Body of pancreas (tissue), 4 donors: ENCODE measurements around the gene ESPNL. TPM values are rescaled to one million over a fixed set of nuclear protein-coding genes. Genes with fewer than 3 reads are reported as not detected.

ENCODE experiments used
- ATAC-seq: fragments of 150-250 bp; one replicate; pipeline ENCODE4 v1.9.1; 2016
- DNase-seq, 4 donors: peaks; one replicate each; pipeline ENCODE4 v3.0.0-alpha.2; 2019
- H3K27ac ChIP-seq, 4 donors: fragments of 200-600 bp; sonication (generic); 1 replicate in 3 of 4; 2 replicates in 1 of 4; pipeline versions ENCODE4 v1.5.1 to v1.6.1; 2016 to 2019; ENCODE audit warnings: mild to moderate bottlenecking in 1 of 4, mixed read lengths in 1 of 4, moderate library complexity in 1 of 4
- H3K27me3 ChIP-seq, 2 donors: fragments of 200-600 bp; sonication (generic); one replicate each; pipeline ENCODE4 v1.6.0; 2016; ENCODE audit warnings: mild to moderate bottlenecking in 1 of 2
- H3K36me3 ChIP-seq, 2 donors: fragments of 200-600 bp; sonication (generic); replicated peaks in 1 of 2; 2 replicates each; pipeline ENCODE4 v1.5.1; 2016; ENCODE audit warnings: low read depth in 2 of 2; ENCODE audit not compliant: insufficient read depth in 1 of 2
- H3K4me1 ChIP-seq: fragments of 200-600 bp; sonication (generic); one replicate; pipeline ENCODE4 v1.6.0; 2016
- H3K4me3 ChIP-seq, 2 donors: fragments of 200-600 bp; sonication (generic); 1 replicate in 1 of 2; 2 replicates in 1 of 2; pipeline ENCODE4 v1.5.1; 2016 to 2019
- H3K9me3 ChIP-seq, 3 donors: fragments of 200-600 bp; sonication (generic); 1 replicate in 2 of 3; 2 replicates in 1 of 3; pipeline ENCODE4 v1.5.1; 2016
- CTCF ChIP-seq, 7 experiments: fragments of 450-650 bp in 4 of 7; fragments of 200-600 bp in 3 of 7; sonication (generic) in 3 of 7; IDR thresholded peaks; one replicate each; pipeline ENCODE4 v1.5.1; 2016 to 2019; ENCODE audit warnings: antibody characterized with exemption in 7 of 7
- POLR2A ChIP-seq, 3 donors: fragments of 450-650 bp; IDR thresholded peaks; one replicate each; pipeline ENCODE4 v1.6.1; 2016; ENCODE audit warnings: antibody characterized with exemption in 3 of 3, mild to moderate bottlenecking in 2 of 3
- WGBS, 2 donors: methylation state at CpG; one replicate each; pipeline ENCODE4 v1.1.5; 2017; 5-methylcytosine and 5-hydroxymethylcytosine counted together
- intact Hi-C: fragments of 100-400 bp; cut with DNase I; formaldehyde crosslinking; loops from one replicate; pipeline ENCODE4 v1.15.1; 2023
- total RNA-seq, 2 donors: library from RNA; depleted of rRNA; stranded (reverse); fragments of >200 nt; gene quantifications; one replicate each; pipeline ENCODE4 v1.1.0, GENCODE V29; 2016

Gene ESPNL
- total RNA-seq, 2 donors from 2014 or later: not detected

GRCh38 chr2:238155051-238155760, 55.1 kb downstream of the ESPNL start:
- TF ChIP-seq CTCF (IDR thresholded peaks at IDR 0.05) (no peak), POLR2A (IDR thresholded peaks at IDR 0.05) (no peak)
- Histone ChIP-seq H3K36me3 (no peaks in the 10 kb centered on the region), H3K4me3 (no peak overlapping the region), H3K27me3 (peaks cover 0 to 7% of the 10 kb centered on the region in 2 donors), H3K9me3 (no peaks in the 10 kb centered on the region), H3K27ac (peak overlapping the region in 1 of 4 donors; percentile 25), H3K4me1 (peaks cover 4% of the 10 kb centered on the region)
- intact Hi-C loops: no loop called here
- peak in 1 of 4 donors; percentile 40 for DNase-seq
- ATAC-seq: peak; percentile 25
- 88% methylated on average over 19 of the region's 19 CpGs for WGBS, 2 donors

- peak overlapping the region in 1 of 4 donors; percentile 25 for H3K27ac ChIP-seq
- 64 to 78% methylated on average over 7 to 18 of the region's 18 CpGs for WGBS, 2 donors
- H3K9me3 ChIP-seq: no peaks in the 10 kb centered on the region
- no peaks in the 10 kb centered on the region for H3K36me3 ChIP-seq
- peaks cover 4% of the 10 kb centered on the region for H3K4me1 ChIP-seq
- no peak for TF ChIP-seq POLR2A (IDR thresholded peaks at IDR 0.05)
- DNase-seq: no peak
- ATAC-seq: no peak
- intact Hi-C loops: no loop called here
- H3K27me3 ChIP-seq: peaks cover 0 to 7% of the 10 kb centered on the region in 2 donors
- H3K4me3 ChIP-seq: no peak overlapping the region
Observed at GRCh38 chr2:238155761-238156694, 55.9 kb downstream of the ESPNL start.

DNA sequence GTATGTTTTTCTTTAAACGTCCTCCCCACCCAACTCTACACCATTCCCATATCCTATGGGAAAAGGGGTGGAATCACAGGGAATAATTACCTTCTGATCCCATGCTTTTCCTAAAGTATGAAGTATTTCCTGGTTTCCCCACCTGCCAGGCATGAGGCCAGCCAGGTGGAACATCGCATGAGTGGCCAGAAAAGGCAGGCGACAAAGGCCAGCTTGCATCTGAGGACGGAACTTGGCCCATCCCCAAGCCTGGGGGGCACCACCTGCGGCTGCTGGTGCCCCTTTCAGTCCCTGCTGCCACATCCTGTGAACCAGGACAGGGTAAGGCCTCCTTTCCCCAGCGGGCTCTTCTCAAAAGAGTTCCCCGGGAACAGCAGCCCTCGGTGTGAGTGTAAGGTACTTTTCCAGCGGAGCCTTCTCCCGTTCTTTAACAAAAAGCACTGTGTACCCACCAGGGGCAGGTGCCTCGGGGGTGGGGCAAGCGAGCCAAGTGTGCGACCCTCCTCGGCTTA, 57.4 kb downstream of the ESPNL start:
- Histone ChIP-seq H3K27ac (no peak overlapping the region), H3K36me3 (no peaks in the 10 kb centered on the region), H3K4me1 (peaks cover 7% of the 10 kb centered on the region), H3K4me3 (no peak overlapping the region), H3K9me3 (no peaks in the 10 kb centered on the region), H3K27me3 (peaks cover 0 to 7% of the 10 kb centered on the region in 2 donors)
- peak in 1 of 4 donors; percentile 10 for DNase-seq
- WGBS, 2 donors: 74 to 75% methylated on average over 12 to 14 of the region's 14 CpGs
- intact Hi-C loops: no loop called here
- TF ChIP-seq CTCF (IDR thresholded peaks at IDR 0.05) (no peak), POLR2A (IDR thresholded peaks at IDR 0.05) (no peak)
- ATAC-seq: no peak

GRCh38 chr2:238158018-238158508, 57.9 kb downstream of the ESPNL start:
- ATAC-seq: no peak
- intact Hi-C loops: no loop called here
- TF ChIP-seq CTCF (IDR thresholded peaks at IDR 0.05) (no peak), POLR2A (IDR thresholded peaks at IDR 0.05) (no peak)
- Histone ChIP-seq H3K36me3 (no peaks in the 10 kb centered on the region), H3K9me3 (no peaks in the 10 kb centered on the region), H3K27ac (no peak overlapping the region), H3K27me3 (peaks cover 0 to 7% of the 10 kb centered on the region in 2 donors), H3K4me3 (no peak overlapping the region), H3K4me1 (peaks cover 12% of the 10 kb centered on the region)
- WGBS, 2 donors: 33 to 72% methylated on average over 3 to 21 of the region's 21 CpGs
- peak in 1 of 4 donors; percentile 12 for DNase-seq
